ENCODE results near the gene ADCY3. TPM values are rescaled to one million over a fixed set of nuclear protein-coding genes. Genes with fewer than 3 reads are reported as not detected.

Gene ADCY3
- total and polyA plus RNA-seq, 10 of the 15 experiments (the other 5 are each of a cell fraction or from before 2014, with no cell fraction given), result 2.8 to 102 (median 50.4) TPM

- RAD21 ChIA-PET (ENCODE audit: unreplicated experiment), result no interaction called here
- intact Hi-C loops (cut with micrococcal nuclease; ENCODE audit: unreplicated experiment), result no loop called here
- no peak overlapping the region for H3K4me3 ChIP-seq
These were observed 41.7 kb downstream of the ADCY3 start for GRCh38 chr2:24878341-24878740.

GRCh38 chr2:24877646-24878045 lies 42.4 kb downstream of the ADCY3 start:
- ChIA-PET RAD21 (ENCODE audit: unreplicated experiment) (no interaction called here), CTCF (no interaction called here), POLR2A (no interaction called here), SMC1A (ENCODE audit: uncharacterized antibody, unreplicated experiment) (no interaction called here)
- Histone ChIP-seq H3K36me3 (ENCODE audit: control insufficient read depth in 2 of 2, insufficient read depth in 2 of 2, low read length in 1 of 2) (peaks cover 2 to 16% of the 10 kb centered on the region in 2 experiments; a peak in 3 of 4 replicates), H4K20me1 (ENCODE audit: control insufficient read depth, insufficient read depth) (no peaks in the 10 kb centered on the region; the same call in 1 of the 2 replicates), H2AFZ (ENCODE audit: control insufficient read depth, low read depth, low read length) (no peak overlapping the region), H3K9ac (ENCODE audit: control insufficient read depth, insufficient read depth, low read length) (no peak overlapping the region), H3K4me2 (ENCODE audit: control insufficient read depth, insufficient read depth) (no peak overlapping the region), H3K9me3 (replicated peaks; ENCODE audit: control insufficient read depth, insufficient read depth, low read length) (no peaks in the 10 kb centered on the region), H3K4me3 (no peak overlapping the region), H3K79me2 (ENCODE audit: control insufficient read depth, insufficient read depth, low read length) (peaks cover 21% of the 10 kb centered on the region), H3K4me1 (ENCODE audit: control insufficient read depth, insufficient read depth, low read length) (no peaks in the 10 kb centered on the region), H3K27me3 (replicated peaks in 1 of 2; ENCODE audit: control insufficient read depth in 2 of 2, insufficient read depth in 2 of 2, low read length in 1 of 2) (no peaks in the 10 kb centered on the region), H3K27ac (ENCODE audit: control insufficient read depth, insufficient read depth) (no peak overlapping the region)
- FAIRE-seq (no peak), DNase-seq (ENCODE audit: low read depth, low spot score) (no peak), ATAC-seq (no peak)
- no TSS peak for BruUV-seq (replicated peaks)
- intact Hi-C loops (cut with micrococcal nuclease; ENCODE audit: unreplicated experiment) (no loop called here), in situ Hi-C loops (cut with MboI) (no loop called here)
- TF ChIP-seq KAT2A (conservative IDR thresholded peaks at IDR 0.05; ENCODE audit: control insufficient read depth, low read depth, low read length), result no peak
- TF ChIP-seq ZBED1 (IDR thresholded peaks at IDR 0.05; ENCODE audit: borderline replicate concordance), result no peak
- no peak for TF ChIP-seq YY1 (IDR thresholded peaks at IDR 0.05; ENCODE audit: low read depth, low read length)
- no peak for TF ChIP-seq IRF3 (IDR thresholded peaks at IDR 0.05)
- no peak for TF ChIP-seq ZNF24 (IDR thresholded peaks at IDR 0.05)
- no peak for TF ChIP-seq RUNX3 (IDR thresholded peaks at IDR 0.05; ENCODE audit: low read length)
- TF ChIP-seq, protein P1, sequence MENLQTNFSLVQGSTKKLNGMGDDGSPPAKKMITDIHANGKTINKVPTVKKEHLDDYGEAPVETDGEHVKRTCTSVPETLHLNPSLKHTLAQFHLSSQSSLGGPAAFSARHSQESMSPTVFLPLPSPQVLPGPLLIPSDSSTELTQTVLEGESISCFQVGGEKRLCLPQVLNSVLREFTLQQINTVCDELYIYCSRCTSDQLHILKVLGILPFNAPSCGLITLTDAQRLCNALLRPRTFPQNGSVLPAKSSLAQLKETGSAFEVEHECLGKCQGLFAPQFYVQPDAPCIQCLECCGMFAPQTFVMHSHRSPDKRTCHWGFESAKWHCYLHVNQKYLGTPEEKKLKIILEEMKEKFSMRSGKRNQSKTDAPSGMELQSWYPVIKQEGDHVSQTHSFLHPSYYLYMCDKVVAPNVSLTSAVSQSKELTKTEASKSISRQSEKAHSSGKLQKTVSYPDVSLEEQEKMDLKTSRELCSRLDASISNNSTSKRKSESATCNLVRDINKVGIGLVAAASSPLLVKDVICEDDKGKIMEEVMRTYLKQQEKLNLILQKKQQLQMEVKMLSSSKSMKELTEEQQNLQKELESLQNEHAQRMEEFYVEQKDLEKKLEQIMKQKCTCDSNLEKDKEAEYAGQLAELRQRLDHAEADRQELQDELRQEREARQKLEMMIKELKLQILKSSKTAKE (IDR thresholded peaks at IDR 0.05; ENCODE audit: low read depth, poor library complexity, severe bottlenecking), result no peak
- no peak for TF ChIP-seq CHD2 (IDR thresholded peaks at IDR 0.05; ENCODE audit: borderline replicate concordance, low read depth, low read length)
- TF ChIP-seq RFX5 (IDR thresholded peaks at IDR 0.05; ENCODE audit: low read depth, low read length), result no peak
- 72% methylated on average over 8 of the region's 9 CpGs for WGBS (ENCODE audit: insufficient coverage, insufficient replicate concordance, low lambda C conversion rate, missing lambda C conversion rate)

More at GRCh38 chr2:24878341-24878740, 41.7 kb downstream of the ADCY3 start:
- SMC1A ChIA-PET (ENCODE audit: uncharacterized antibody, unreplicated experiment), result no interaction called here
- Histone ChIP-seq H3K79me2 (ENCODE audit: control insufficient read depth, insufficient read depth, low read length) (peaks cover 23% of the 10 kb centered on the region), H4K20me1 (ENCODE audit: control insufficient read depth, insufficient read depth) (no peaks in the 10 kb centered on the region; the same call in 1 of the 2 replicates), H3K27ac (ENCODE audit: control insufficient read depth, insufficient read depth) (no peak overlapping the region), H3K36me3 (ENCODE audit: control insufficient read depth in 2 of 2, insufficient read depth in 2 of 2, low read length in 1 of 2) (peaks cover 2 to 11% of the 10 kb centered on the region in 2 experiments; a peak in 3 of 4 replicates), H3K4me1 (ENCODE audit: control insufficient read depth, insufficient read depth, low read length) (no peaks in the 10 kb centered on the region), H3K9ac (ENCODE audit: control insufficient read depth, insufficient read depth, low read length) (no peak overlapping the region), H2AFZ (ENCODE audit: control insufficient read depth, low read depth, low read length) (no peak overlapping the region), H3K9me3 (replicated peaks; ENCODE audit: control insufficient read depth, insufficient read depth, low read length) (no peaks in the 10 kb centered on the region), H3K4me2 (ENCODE audit: control insufficient read depth, insufficient read depth) (no peak overlapping the region), H3K27me3 (replicated peaks in 1 of 2; ENCODE audit: control insufficient read depth in 2 of 2, insufficient read depth in 2 of 2, low read length in 1 of 2) (no peaks in the 10 kb centered on the region)
- FAIRE-seq (no peak), ATAC-seq (no peak), DNase-seq (ENCODE audit: low read depth, low spot score) (no peak)
- in situ Hi-C loops (cut with MboI), result no loop called here
- WGBS (ENCODE audit: insufficient coverage, insufficient replicate concordance, low lambda C conversion rate, missing lambda C conversion rate), result 96% methylated on average over 10 of the region's 10 CpGs
- POLR2A ChIA-PET, result no interaction called here
- CTCF ChIA-PET, result no interaction called here
- no TSS peak for BruUV-seq (replicated peaks)
- TF ChIP-seq ZZZ3 (IDR thresholded peaks at IDR 0.05; ENCODE audit: control insufficient read depth, insufficient read length, low read depth) (no peak), IKZF2 (IDR thresholded peaks at IDR 0.05) (no peak), BACH1 (IDR thresholded peaks at IDR 0.05; ENCODE audit: borderline replicate concordance) (no peak), SUPT20H (IDR thresholded peaks at IDR 0.05; ENCODE audit: borderline replicate concordance, control insufficient read depth, low read depth, low read length) (no peak), KDM1A (IDR thresholded peaks at IDR 0.05; ENCODE audit: borderline replicate concordance) (no peak), KAT2A (conservative IDR thresholded peaks at IDR 0.05; ENCODE audit: control insufficient read depth, low read depth, low read length) (no peak), RB1 (IDR thresholded peaks at IDR 0.05; ENCODE audit: borderline replicate concordance) (no peak), SPI1 (IDR thresholded peaks at IDR 0.05; ENCODE audit: borderline replicate concordance, insufficient read depth, low read depth, low read length) (no peak), USF2 (IDR thresholded peaks at IDR 0.05; ENCODE audit: borderline replicate concordance, low read depth, low read length) (no peak), STAT3 (IDR thresholded peaks at IDR 0.05; ENCODE audit: low read depth, low read length) (no peak)
